ENCODE results near the gene GMPPB.
A peak's percentile ranks its signal among the peaks of the same experiment; 100 is the strongest.

Gene GMPPB

GRCh38 chr3:49675912-49676311, 47.8 kb downstream of the GMPPB start:
- Histone ChIP-seq H3K4me1 (ENCODE audit: low read length) (0 out of 2 replicates have a peak, but pooled peaks cover 3% of the 10 kb centered on the region), H3K9me3 (replicated peaks; ENCODE audit: insufficient read depth, low read length) (no peaks in the 10 kb centered on the region), H3K27ac (ENCODE audit: low read length) (no peak overlapping the region), H4K20me1 (ENCODE audit: insufficient read depth, low read length) (no peaks in the 10 kb centered on the region), H3K4me2 (ENCODE audit: low read depth, low read length) (no peak overlapping the region), H3K27me3 (replicated peaks; ENCODE audit: insufficient read depth, low read length) (no peaks in the 10 kb centered on the region), H3K9ac (ENCODE audit: low read length) (no peak overlapping the region), H3K4me3 (ENCODE audit: low read length) (no peak overlapping the region), H3K9me2 (replicated peaks; ENCODE audit: insufficient read depth, low read length) (no peaks in the 10 kb centered on the region), H3F3A (ENCODE audit: insufficient read depth, low read length) (0 out of 2 replicates have a peak, but pooled peaks cover 10% of the 10 kb centered on the region), H3K79me2 (ENCODE audit: low read length) (peaks cover 31% of the 10 kb centered on the region), H3K36me3 (replicated peaks; ENCODE audit: insufficient read depth, low read length) (no peaks in the 10 kb centered on the region), H2AFZ (ENCODE audit: low read length) (no peak overlapping the region)
- DNase-seq = no peak
- TF ChIP-seq CTCF (IDR thresholded peaks at IDR 0.05; ENCODE audit: low read length) (no peak), EZH2phosphoT487 (IDR thresholded peaks at IDR 0.05; ENCODE audit: low read length) (no peak), EZH2 (optimal IDR thresholded peaks at IDR 0.05; ENCODE audit: low read depth, low read length) (no peak)

DNA sequence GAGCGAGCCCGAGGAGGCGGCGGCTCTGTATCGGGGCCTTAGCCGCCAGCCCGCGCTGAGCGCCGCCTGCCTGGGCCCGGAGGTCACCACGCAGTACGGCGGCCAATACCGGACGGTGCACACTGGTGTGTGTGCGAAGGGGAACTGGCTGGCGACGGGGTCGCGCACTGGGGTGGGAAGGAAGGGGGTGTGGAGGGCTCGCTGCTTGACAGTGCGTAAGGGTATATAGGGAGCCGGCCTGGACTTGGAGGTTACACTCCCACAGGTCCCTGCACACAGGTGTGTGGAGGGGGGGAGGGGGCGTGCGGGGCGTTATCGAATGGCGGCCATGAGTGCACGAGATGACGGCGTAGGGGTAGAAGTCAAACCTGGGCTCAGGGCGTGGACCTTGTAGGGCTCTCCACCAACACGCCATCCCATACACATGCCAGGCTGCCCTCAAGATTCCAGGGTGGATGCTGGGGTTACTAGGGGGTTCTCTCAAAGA, 49.2 kb downstream of the GMPPB start:
- no peaks in the 10 kb centered on the region for H3K9me3 ChIP-seq (replicated peaks; ENCODE audit: insufficient read depth, low read length)
- DNase-seq = no peak
- peaks cover 31% of the 10 kb centered on the region for H3K79me2 ChIP-seq (ENCODE audit: low read length)
- no peaks in the 10 kb centered on the region for H3K27me3 ChIP-seq (replicated peaks; ENCODE audit: insufficient read depth, low read length)
- H3K27ac ChIP-seq (ENCODE audit: low read length) = peak overlapping the region; percentile 85; the same call in 1 of the 2 replicates
- peak overlapping the region; percentile 94 for H3K4me2 ChIP-seq (ENCODE audit: low read depth, low read length)
- no peaks in the 10 kb centered on the region for H3K36me3 ChIP-seq (replicated peaks; ENCODE audit: insufficient read depth, low read length)
- peak overlapping the region; percentile 89 for H3K9ac ChIP-seq (ENCODE audit: low read length)
- 0 out of 2 replicates have a peak, but pooled peaks cover 10% of the 10 kb centered on the region for H3F3A ChIP-seq (ENCODE audit: insufficient read depth, low read length)
- TF ChIP-seq EZH2 (optimal IDR thresholded peaks at IDR 0.05; ENCODE audit: low read depth, low read length) (no peak), EZH2phosphoT487 (IDR thresholded peaks at IDR 0.05; ENCODE audit: low read length) (no peak), CTCF (IDR thresholded peaks at IDR 0.05; ENCODE audit: low read length) (no peak)
- 0 out of 2 replicates have a peak, but pooled peaks cover 3% of the 10 kb centered on the region for H3K4me1 ChIP-seq (ENCODE audit: low read length)
- no peaks in the 10 kb centered on the region for H3K9me2 ChIP-seq (replicated peaks; ENCODE audit: insufficient read depth, low read length)
- H3K4me3 ChIP-seq (ENCODE audit: low read length) = peak overlapping the region; percentile 96
- peak overlapping the region; percentile 81; the same call in 1 of the 2 replicates for H2AFZ ChIP-seq (ENCODE audit: low read length)
- H4K20me1 ChIP-seq (ENCODE audit: insufficient read depth, low read length) = no peaks in the 10 kb centered on the region

GRCh38 chr3:49673715-49674496, 49.8 kb downstream of the GMPPB start, which contains the start of gene APEH:
TSS of gene APEH (plus strand) at chr3:49674351. CDS start at chr3:49674402, 51 bp downstream.
- Histone ChIP-seq H3K27me3 (replicated peaks; ENCODE audit: insufficient read depth, low read length) (no peaks in the 10 kb centered on the region), H3K9me3 (replicated peaks; ENCODE audit: insufficient read depth, low read length) (no peaks in the 10 kb centered on the region), H3K4me2 (ENCODE audit: low read depth, low read length) (peak within 1 kb of the TSS; percentile 99), H3K4me1 (ENCODE audit: low read length) (0 out of 2 replicates have a peak, but pooled peaks cover 3% of the 10 kb centered on the region), H3K4me3 (ENCODE audit: low read length) (peak within 1 kb of the TSS; percentile 96), H3K27ac (ENCODE audit: low read length) (peak within 1 kb of the TSS; percentile 85), H2AFZ (ENCODE audit: low read length) (peak within 1 kb of the TSS; percentile 81), H3F3A (ENCODE audit: insufficient read depth, low read length) (0 out of 2 replicates have a peak, but pooled peaks cover 10% of the 10 kb centered on the region), H3K36me3 (replicated peaks; ENCODE audit: insufficient read depth, low read length) (no peaks in the 10 kb centered on the region), H4K20me1 (ENCODE audit: insufficient read depth, low read length) (no peaks in the 10 kb centered on the region), H3K9ac (ENCODE audit: low read length) (peak within 1 kb of the TSS; percentile 89), H3K79me2 (ENCODE audit: low read length) (peaks cover 31% of the 10 kb centered on the region), H3K9me2 (replicated peaks; ENCODE audit: insufficient read depth, low read length) (no peaks in the 10 kb centered on the region)
- TF ChIP-seq EZH2 (optimal IDR thresholded peaks at IDR 0.05; ENCODE audit: low read depth, low read length) (no peak), EZH2phosphoT487 (IDR thresholded peaks at IDR 0.05; ENCODE audit: low read length) (no peak), CTCF (IDR thresholded peaks at IDR 0.05; ENCODE audit: low read length) (no peak)
- DNase-seq = peak; percentile 98

All from MM.1S (cell line).